ENCODE data around the gene FGF11.

Gene FGF11

DNA sequence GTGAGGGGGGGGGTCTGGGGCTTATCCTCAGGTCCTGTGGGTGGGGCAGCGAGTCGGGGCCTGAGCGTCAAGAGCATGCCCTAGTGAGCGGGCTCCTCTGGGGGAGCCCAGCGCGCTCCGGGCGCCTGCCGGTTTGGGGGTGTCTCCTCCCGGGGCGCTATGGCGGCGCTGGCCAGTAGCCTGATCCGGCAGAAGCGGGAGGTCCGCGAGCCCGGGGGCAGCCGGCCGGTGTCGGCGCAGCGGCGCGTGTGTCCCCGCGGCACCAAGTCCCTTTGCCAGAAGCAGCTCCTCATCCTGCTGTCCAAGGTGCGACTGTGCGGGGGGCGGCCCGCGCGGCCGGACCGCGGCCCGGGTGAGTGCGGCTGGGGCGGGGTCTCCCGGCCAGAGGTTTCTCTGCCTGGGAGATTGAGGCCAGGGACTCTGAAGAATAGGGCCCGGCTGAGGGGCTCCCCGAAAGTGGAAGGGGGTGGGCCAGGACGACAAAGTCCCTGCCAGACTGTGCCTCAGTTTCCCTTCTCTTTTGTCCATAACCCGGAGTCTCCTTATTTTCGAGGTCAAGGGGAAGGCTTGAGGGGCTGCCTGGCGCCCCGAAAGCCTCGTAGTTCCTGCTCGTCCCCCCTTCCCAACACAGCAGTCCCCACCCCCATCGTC lies at the start of gene FGF11:
Gene FGF11, plus strand, starts transcription at position 51 of the 651 bp plus-strand sequence. Its CDS starts 109 bp downstream, at position 160.
- TF ChIP-seq CTCF (IDR thresholded peaks at IDR 0.05; ENCODE audit: low read depth, low read length): no peak
- no peak for DNase-seq (ENCODE audit: extremely low read depth, low read depth)

GRCh38 chr17:7389924-7390910 lies 49.1 kb upstream of the FGF11 start:
- no peak for DNase-seq (ENCODE audit: extremely low read depth, low read depth)
- no peak for TF ChIP-seq CTCF (IDR thresholded peaks at IDR 0.05; ENCODE audit: low read depth, low read length)

GRCh38 chr17:7391307-7391706 lies 48.0 kb upstream of the FGF11 start:
- no peak for DNase-seq (ENCODE audit: extremely low read depth, low read depth)
- no peak for TF ChIP-seq CTCF (IDR thresholded peaks at IDR 0.05; ENCODE audit: low read depth, low read length)

DNA sequence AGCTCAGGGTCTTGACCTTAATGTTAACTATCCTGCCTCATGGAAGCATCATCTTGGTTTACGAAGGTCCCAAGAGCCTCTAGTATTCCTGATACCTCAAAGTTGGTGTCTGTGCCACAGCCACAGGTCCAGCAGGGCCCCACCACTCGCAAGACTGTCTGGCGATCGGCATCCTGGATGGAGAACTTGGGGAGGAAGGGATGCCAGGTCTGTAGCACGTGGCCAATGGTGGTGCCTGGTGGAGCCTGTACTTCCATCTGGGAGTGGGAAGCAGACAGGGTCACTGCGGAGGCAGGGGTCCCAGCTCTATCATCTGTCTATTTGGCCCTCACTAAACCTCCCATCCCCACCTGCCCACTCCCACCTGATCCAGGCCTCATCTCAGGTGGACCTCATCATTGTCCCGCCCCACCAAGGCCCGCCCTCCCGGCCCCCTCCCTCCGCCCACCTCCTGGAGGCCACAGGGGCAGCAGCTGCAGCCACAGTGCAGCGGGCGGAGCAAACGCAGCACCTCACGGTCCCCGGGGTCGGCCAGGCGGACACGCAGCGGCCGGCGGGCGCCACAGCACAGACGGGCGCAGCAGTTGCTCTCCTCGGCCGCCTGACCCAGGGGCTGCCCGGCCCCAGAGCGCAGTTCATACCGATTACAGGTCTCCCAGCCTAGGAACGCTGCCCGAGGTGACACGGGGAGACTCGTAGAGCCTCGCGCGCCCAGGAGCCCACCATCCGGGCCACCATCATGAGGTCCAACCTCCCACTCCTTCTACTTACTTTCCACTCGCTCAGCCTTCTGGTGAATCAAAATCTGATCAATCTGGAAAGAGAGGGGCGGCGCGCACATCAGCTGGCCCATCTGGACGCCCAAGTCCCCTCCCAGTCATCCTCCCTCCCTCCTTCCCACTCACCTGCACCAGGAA lies 46.4 kb upstream of the FGF11 start:
- no peak for DNase-seq (ENCODE audit: extremely low read depth, low read depth)
- TF ChIP-seq CTCF (IDR thresholded peaks at IDR 0.05; ENCODE audit: low read depth, low read length): no peak

DNA sequence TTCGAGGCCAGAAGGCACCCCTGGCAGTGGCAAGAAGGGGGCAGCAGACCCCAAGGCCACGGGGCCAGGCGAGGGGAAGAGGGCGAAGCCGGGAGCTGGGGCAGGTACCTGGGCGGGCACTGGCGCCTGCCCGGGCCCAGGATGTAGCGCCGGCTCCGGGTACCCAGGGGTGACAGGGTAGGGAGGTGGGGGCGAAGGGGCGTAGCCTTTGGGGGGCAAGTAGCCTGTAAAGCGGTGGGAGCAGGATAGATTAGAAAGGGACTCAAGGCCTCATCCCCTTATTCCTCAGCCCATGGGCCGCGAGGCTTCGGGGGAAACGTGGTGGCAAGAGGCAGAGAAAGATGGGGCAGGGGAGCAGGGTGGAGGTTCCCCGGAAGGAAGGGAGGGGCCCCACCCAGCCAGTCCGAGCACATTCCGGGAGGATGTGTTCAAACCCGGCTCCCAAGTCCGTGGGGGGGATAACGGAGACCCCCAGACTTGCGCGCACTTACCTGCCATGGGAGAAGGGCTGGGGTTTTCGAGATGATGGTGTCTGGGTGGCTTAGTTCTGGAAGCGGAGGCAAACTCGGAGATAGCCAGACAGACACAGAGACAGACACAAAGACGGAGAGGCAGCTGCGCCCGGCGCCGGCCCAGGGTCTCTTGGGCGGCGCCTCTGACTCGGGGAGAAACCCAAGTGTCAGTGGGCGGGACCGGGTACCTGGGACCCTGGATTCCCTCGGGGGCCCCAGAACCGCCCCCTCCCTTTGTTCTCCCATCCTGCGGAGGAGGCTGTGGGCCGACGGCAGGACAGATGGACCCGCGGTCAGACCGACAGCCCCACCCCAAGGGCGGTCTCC lies 45.5 kb upstream of the FGF11 start:
- 0 out of 2 replicates have a peak, but pooled peaks have one; percentile 9 for TF ChIP-seq CTCF (IDR thresholded peaks at IDR 0.05; ENCODE audit: low read depth, low read length)
- DNase-seq (ENCODE audit: extremely low read depth, low read depth): no peak

DNA sequence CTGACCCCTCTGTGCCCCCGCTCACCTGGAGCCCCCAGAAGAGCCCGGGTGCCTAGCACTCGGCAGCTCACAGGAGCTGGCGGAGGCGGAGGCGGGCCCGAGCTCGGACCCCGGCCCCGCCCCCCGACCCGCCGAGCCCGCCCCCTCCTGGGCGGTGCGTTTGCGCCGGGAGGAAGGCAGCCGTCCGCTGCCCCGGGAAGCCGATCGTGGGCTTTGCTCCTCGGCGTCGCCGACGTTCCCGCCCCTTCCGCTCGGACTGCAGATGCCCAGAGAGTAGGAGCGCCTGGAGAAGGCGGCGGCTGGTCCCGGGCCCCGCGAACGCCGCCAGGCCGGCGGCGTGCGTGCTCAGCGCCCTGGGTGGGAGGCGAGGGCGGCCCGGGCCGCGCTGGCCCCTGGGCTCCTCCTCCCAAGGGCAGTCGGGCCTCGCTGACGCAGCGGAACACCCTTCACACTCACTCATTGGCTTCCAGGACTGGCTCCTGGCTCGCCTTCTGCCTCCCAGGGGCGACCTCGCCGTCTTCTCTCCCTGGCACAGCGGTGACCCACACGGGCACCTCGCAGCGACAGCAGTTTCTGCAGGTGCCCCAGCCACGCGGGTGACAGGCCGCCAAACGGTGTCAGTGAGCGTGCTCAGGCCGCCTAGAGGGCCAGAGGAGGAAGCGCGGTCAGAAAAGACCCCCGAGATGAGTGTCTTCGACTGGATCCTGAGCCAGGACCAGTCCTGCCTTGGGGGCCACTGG lies 44.7 kb upstream of the FGF11 start, which contains the start of gene PLSCR3:
Gene PLSCR3, minus strand, starts transcription at position 74 of the 740 bp plus-strand sequence. CDS start 415 bp downstream, outside the sequence.
- peak; percentile 62 for DNase-seq (ENCODE audit: extremely low read depth, low read depth)
- peak; percentile 38 for TF ChIP-seq CTCF (IDR thresholded peaks at IDR 0.05; ENCODE audit: low read depth, low read length)

Measured in AG09319 (cell line).